H1 (cell line): Measurements from ENCODE around the gene FAM111A.

Experiments used
- CREB1 ChIP-seq: IDR thresholded peaks from 2 replicates; pipeline ENCODE4 v1.6.1; 2012; ENCODE audit warnings: inconsistent platforms
- CTCF ChIP-seq, 3 experiments: IDR thresholded peaks; 1 replicate in 2 of 3; 2 replicates in 1 of 3; pipeline versions ENCODE4 v1.5.1 to v1.6.1; 2011; ENCODE audit warnings: low read length in 3 of 3, mild to moderate bottlenecking in 3 of 3, inconsistent platforms in 2 of 3, low read depth in 1 of 3, moderate library complexity in 1 of 3; ENCODE audit not compliant: insufficient read depth in 1 of 3; ENCODE audit errors: control extremely low read depth in 1 of 3
- EP300 ChIP-seq, 2 experiments: IDR thresholded peaks; 1 replicate in 1 of 2; 2 replicates in 1 of 2; pipeline ENCODE4 v1.6.1; 2011 to 2012; ENCODE audit warnings: low read depth in 2 of 2, low read length in 2 of 2, mild to moderate bottlenecking in 2 of 2, borderline replicate concordance in 1 of 2, inconsistent platforms in 1 of 2, moderate library complexity in 1 of 2
- FOSL1 ChIP-seq: IDR thresholded peaks from 2 replicates; pipeline ENCODE4 v1.6.1; 2011; ENCODE audit warnings: mild to moderate bottlenecking, low read depth, low read length, moderate library complexity; ENCODE audit not compliant: insufficient read depth
- MAX ChIP-seq: IDR thresholded peaks from 2 replicates; pipeline ENCODE4 v1.6.1; 2012; ENCODE audit warnings: inconsistent platforms
- PHF8 ChIP-seq: fragments of 200-600 bp; sonication (generic); conservative IDR thresholded peaks from 2 replicates; pipeline ENCODE4 v1.7.1; 2012; ENCODE audit warnings: low read depth, mild to moderate bottlenecking, inconsistent platforms, low read length, moderate library complexity
- POLR2AphosphoS5 ChIP-seq: IDR thresholded peaks from 2 replicates; pipeline ENCODE4 v1.6.1; 2011; ENCODE audit warnings: low read depth, low read length
- RAD21 ChIP-seq, 2 experiments: IDR thresholded peaks in 1 of 2; conservative IDR thresholded peaks in 1 of 2; 2 replicates each; pipeline ENCODE4 v1.6.1; 2011; ENCODE audit warnings: low read depth in 2 of 2, low read length in 2 of 2, improper control_type of control experiment in 1 of 2, inconsistent platforms in 1 of 2, mild to moderate bottlenecking in 1 of 2, moderate library complexity in 1 of 2

GRCh38 chr11:59184691-59185339, 42.2 kb downstream of the FAM111A start:
- no peak for TF ChIP-seq MAX
- no peak for TF ChIP-seq POLR2AphosphoS5
- TF ChIP-seq PHF8 = no peak
- TF ChIP-seq CTCF (IDR thresholded peaks at IDR 0.05; ENCODE audit: control extremely low read depth in 1 of 3, insufficient read depth in 1 of 3, low read depth in 1 of 3, low read length in 3 of 3) = no peak
- no peak for TF ChIP-seq RAD21 (IDR thresholded peaks at IDR 0.05 in 1 of 2, conservative IDR thresholded peaks at IDR 0.05 in 1 of 2; ENCODE audit: low read depth in 2 of 2, low read length in 2 of 2)
- TF ChIP-seq EP300 (IDR thresholded peaks at IDR 0.05; ENCODE audit: borderline replicate concordance in 1 of 2, low read depth in 2 of 2, low read length in 2 of 2) = no peak
- TF ChIP-seq CREB1 = no peak
- TF ChIP-seq FOSL1 = no peak
